ENCODE measurements around the gene PALD1.

GRCh38 chr10:70440296-70441160 is 38.0 kb upstream of the PALD1 start:
- TF ChIP-seq RFX5 (IDR thresholded peaks at IDR 0.05; ENCODE audit: low read depth, low read length) = no peak
- TF ChIP-seq CTCF (conservative IDR thresholded peaks at IDR 0.05; ENCODE audit: low read depth, low read length) = no peak
- no peak for TF ChIP-seq MAFK (IDR thresholded peaks at IDR 0.05; ENCODE audit: low read depth, low read length)
- no peak for TF ChIP-seq RCOR1 (IDR thresholded peaks at IDR 0.05; ENCODE audit: insufficient replicate concordance, low read length)
- TF ChIP-seq RAD21 (IDR thresholded peaks at IDR 0.05; ENCODE audit: low read length) = no peak
- TF ChIP-seq CEBPB (IDR thresholded peaks at IDR 0.05; ENCODE audit: low read depth, low read length) = no peak

Data from IMR-90 (cell line).